Astrocyte of the cerebellum (primary cell): Measurements from ENCODE around the gene DRGX.

ENCODE experiments used
- DNase-seq: peaks from one replicate; pipeline ENCODE4 v3.0.0-alpha.2; 2011; ENCODE audit warnings: low read depth
- H3K4me3 ChIP-seq: 2 replicates; pipeline ENCODE4 v1.5.1; 2011; ENCODE audit warnings: mild to moderate bottlenecking, low read depth, low read length, moderate library complexity
- in situ Hi-C: cut with HindIII; loops from 2 replicates; pipeline ENCODE4 v1.10.0; 2017; ENCODE audit warnings: low sequenced_read_pairs
- TF ChIP-seq, protein P1 (sequence below): IDR thresholded peaks from 2 replicates; pipeline ENCODE4 v1.5.1; 2012; ENCODE audit warnings: low read length, low read depth, moderate library complexity, mild to moderate bottlenecking; ENCODE audit errors: missing control alignments

DRGX gene

DNA sequence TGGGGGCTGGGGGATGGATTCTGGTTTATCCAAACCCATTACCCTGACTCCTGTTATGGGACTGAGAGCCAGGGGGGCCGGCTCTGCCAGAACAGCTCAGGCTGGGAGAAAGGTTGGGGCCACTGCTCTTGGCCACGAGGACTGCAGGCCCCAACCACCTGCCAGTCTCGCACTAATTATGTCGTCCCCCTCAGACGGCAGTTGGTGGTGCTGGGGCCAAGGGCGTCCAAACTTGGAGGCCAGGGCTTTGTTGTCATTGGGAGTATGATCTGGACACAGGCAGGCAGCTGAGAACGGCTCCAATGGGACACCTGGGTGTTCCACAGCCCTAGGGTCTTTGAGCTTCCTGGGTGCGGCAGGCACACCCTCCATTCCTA is 34.7 kb downstream of the DRGX start:
- in situ Hi-C loops, result no loop called here

DNA sequence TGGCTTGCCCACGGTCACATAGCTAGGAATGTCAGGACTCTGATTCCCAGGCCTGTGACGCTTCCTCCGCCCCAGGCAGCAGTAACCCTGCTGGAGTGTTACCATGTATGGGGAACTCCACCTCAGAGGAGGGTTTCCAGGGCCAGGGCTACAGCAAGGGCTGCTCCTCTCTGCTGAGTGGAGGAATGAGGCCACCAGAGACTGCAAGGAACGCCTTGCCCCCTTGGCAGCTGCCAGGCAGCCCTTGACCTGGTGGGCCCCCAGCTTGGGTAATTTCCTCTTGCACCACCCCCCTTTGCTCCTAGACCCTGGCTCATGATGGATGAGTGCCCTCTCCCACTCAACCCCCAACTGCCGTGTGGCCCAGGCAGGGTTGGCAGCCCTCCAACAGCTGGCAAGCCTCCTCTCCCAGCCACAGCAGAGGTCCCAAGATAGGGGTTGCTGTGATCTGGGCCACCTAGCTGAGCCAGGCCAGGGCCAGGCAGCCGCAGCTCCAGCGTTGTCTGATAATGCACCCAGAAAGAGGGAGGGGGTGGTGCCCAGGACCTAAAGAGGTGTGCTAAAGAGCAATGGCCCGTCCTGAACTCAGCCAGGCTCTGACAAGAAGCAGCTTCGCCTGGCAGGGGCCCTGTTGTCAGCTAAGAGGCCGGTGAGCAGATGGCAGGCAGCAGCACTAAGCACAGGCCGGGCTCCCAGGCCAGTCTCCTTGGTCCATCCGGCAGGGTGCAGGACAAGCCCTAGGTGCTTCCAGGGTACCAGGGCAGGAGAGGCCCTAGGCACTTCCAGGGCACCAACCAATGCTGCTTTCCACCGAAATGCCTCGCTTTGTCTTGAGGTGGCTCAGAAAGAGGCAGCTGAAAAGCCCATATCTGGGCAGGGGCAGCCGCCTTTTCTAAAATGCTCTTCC is 35.4 kb downstream of the DRGX start:
- in situ Hi-C loops, result no loop called here
- no peak overlapping the region for H3K4me3 ChIP-seq
- no peak for DNase-seq
- TF ChIP-seq, protein P1, sequence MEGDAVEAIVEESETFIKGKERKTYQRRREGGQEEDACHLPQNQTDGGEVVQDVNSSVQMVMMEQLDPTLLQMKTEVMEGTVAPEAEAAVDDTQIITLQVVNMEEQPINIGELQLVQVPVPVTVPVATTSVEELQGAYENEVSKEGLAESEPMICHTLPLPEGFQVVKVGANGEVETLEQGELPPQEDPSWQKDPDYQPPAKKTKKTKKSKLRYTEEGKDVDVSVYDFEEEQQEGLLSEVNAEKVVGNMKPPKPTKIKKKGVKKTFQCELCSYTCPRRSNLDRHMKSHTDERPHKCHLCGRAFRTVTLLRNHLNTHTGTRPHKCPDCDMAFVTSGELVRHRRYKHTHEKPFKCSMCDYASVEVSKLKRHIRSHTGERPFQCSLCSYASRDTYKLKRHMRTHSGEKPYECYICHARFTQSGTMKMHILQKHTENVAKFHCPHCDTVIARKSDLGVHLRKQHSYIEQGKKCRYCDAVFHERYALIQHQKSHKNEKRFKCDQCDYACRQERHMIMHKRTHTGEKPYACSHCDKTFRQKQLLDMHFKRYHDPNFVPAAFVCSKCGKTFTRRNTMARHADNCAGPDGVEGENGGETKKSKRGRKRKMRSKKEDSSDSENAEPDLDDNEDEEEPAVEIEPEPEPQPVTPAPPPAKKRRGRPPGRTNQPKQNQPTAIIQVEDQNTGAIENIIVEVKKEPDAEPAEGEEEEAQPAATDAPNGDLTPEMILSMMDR, result no peak

More for the DNA sequence above, 34.7 kb downstream of the DRGX start:
- DNase-seq, result no peak
- no peak overlapping the region for H3K4me3 ChIP-seq
- TF ChIP-seq, protein P1, result no peak

DNA sequence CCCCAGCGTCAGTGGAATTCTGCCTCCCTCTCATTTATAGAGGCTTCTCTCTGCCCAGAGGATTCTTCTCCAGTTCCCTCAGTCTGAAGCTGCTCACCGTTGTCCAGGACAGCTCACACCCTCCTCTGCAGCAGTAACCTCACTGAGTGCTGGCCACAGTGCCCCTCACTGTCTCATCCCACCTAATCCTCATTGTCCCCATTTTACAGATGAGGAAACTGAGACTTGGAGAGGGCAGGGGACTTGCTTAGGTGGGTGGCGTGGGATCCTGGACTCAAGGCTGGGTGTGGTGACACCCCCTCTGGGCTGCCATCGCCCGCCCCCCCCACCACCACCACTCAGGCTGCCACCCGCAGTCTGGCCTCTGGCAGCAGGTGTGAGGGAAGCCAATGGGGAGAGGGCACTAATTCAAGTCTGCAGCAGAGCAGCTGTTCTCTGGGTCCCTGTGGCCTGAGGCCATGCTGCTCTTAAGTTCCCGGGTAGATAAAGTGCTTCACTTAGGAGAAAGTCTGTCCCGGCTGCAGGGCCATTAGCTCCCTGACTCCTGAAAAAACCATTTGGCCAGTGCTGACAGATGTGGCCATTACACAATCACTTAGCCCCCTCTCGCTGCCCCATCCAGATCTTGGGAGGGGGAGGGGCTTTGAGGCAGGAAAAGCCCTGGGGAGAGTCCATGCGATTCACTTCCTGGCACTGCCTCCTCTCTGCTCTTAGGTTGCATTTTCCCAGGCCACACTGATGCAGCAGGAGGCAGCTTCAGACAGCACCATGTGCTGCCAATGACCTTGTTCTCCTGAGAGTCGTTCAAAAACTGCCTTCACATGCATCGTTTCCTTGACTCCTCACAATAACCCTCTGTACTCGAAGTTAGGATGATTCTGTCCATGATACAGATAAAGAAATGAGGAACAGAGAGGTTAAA is 36.3 kb downstream of the DRGX start:
- DNase-seq, result peak; percentile 24
- TF ChIP-seq, protein P1, result no peak
- no peak overlapping the region for H3K4me3 ChIP-seq
- in situ Hi-C loops, result no loop called here

DNA sequence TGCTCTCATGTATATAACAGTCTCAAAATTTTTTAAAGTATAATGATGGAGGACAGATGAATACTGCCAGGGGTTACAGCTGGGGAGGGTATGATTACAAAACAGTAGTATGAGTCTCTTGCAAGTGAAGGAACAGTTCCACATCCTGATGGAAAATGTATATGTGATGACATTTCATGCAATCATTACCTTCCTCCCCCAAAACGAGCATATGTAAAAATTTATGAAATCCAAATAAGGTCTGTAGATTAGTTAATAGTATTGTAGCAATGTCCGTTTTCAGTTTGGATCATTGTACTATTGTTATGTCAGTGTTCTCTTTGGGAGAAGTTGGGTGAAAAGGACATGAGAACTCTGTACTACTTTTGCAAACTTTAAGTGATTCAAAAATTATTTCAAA is 38.0 kb downstream of the DRGX start:
- no peak for DNase-seq
- TF ChIP-seq, protein P1, result no peak
- in situ Hi-C loops, result no loop called here
- H3K4me3 ChIP-seq, result no peak overlapping the region

DNA sequence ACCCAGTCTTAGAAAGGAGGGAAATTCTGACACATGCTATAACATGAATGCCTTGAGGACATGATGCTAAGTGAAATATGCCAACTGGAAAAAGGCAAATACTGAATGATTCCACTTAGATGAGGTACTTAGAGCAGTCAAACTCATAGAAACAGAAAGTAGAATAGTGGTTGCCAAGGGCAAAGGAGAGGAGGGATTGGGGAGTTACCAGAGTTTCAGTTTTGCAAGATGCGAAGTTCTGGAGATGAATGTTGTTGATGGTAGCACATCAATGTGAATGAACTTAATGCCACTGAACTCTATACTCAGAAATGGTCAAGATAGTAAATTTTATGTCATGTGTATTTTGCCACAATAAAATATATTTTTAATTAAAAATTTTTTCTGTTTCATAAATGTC is 38.9 kb downstream of the DRGX start:
- DNase-seq, result no peak
- in situ Hi-C loops, result no loop called here
- TF ChIP-seq, protein P1, result no peak
- H3K4me3 ChIP-seq, result no peak overlapping the region

DNA sequence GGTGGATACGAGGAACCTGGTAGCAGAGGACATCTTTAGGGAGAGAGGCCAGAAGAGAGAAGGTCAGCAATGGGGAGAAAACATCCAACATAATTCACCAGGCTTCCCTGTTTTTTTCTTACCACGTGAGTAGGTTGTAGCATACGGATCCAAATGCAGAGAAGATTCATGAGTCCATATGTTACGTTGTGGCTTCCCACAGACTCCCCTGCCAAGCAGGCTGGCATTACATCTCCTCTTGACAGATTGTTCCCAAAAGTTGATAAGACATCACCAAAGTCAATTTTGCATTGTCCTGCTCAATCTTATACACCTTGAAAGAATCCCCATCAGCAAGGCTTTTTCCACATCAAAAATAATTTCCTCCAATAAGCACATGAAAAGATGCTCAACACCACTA is 39.7 kb downstream of the DRGX start:
- no peak for DNase-seq
- TF ChIP-seq, protein P1, result no peak
- H3K4me3 ChIP-seq, result no peak overlapping the region
- in situ Hi-C loops, result no loop called here
